ENCODE results near the gene ANKS6. TPM values are rescaled to one million over a fixed set of nuclear protein-coding genes. Genes with fewer than 3 reads are reported as not detected.

The ANKS6 gene
- total and polyA plus RNA-seq, 9 of the 15 experiments (the other 6 are each of a cell fraction or from before 2014, with no cell fraction given): 9.9 to 74.5 (median 36.9) TPM

DNA sequence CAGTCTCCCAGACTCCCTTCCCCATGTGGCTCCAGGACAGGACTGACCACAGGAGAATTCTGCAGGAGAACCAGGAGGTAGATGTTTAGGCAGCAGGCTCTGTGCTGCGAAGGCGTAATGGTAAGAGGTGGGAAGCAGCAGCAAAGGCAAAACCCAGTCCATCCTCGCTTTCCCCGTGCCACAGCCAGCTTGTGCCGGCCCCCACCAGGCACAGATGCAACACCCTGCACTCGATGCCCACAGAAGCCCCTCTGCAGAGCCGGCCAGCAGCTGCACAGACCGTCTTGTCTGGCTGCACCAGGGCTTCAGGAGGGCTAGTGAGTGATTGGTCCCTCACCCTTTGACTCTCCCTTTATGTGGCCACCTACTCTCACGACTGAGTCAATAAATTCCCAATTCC lies 28.0 kb downstream of the ANKS6 start:
- Histone ChIP-seq H3K4me3 (no peak overlapping the region), H3K79me2 (ENCODE audit: control insufficient read depth, insufficient read depth, low read length) (no peaks in the 10 kb centered on the region), H3K9me3 (replicated peaks; ENCODE audit: control insufficient read depth, insufficient read depth, low read depth, low read length) (no peaks in the 10 kb centered on the region), H3K36me3 (ENCODE audit: control insufficient read depth, insufficient read depth, low read length) (peaks cover 70% of the 10 kb centered on the region), H2AFZ (ENCODE audit: low read depth, low read length) (no peak overlapping the region), H3K4me2 (ENCODE audit: insufficient read depth, low read length) (no peak overlapping the region), H3K4me1 (replicated peaks in 1 of 2; ENCODE audit: control insufficient read depth in 2 of 2, insufficient read depth in 2 of 2, low read length in 2 of 2) (no peaks in the 10 kb centered on the region), H4K20me1 (replicated peaks; ENCODE audit: control insufficient read depth, insufficient read depth, low read length) (no peaks in the 10 kb centered on the region), H3K9me1 (ENCODE audit: control insufficient read depth, insufficient read depth, low read length) (peaks cover 2% of the 10 kb centered on the region), H3K27ac (ENCODE audit: extremely low read depth, low read depth, low read length) (no peak overlapping the region), H3K27me3 (ENCODE audit: control insufficient read depth in 2 of 2, insufficient read depth in 2 of 2, low read length in 2 of 2) (no peaks in the 10 kb centered on the region), H3K9ac (ENCODE audit: insufficient read depth in 1 of 2, low read depth in 2 of 2, low read length in 2 of 2) (no peak overlapping the region)
- no peak for TF ChIP-seq FOXK1 (CRISPR knock-in tag; IDR thresholded peaks at IDR 0.05; ENCODE audit: borderline replicate concordance)
- TF ChIP-seq ZSCAN29 (IDR thresholded peaks at IDR 0.05): no peak
- TF ChIP-seq WHSC1 (IDR thresholded peaks at IDR 0.05; ENCODE audit: low read length): no peak
- TF ChIP-seq EZH2 (IDR thresholded peaks at IDR 0.05; ENCODE audit: borderline replicate concordance, low read depth, low read length): no peak
- TF ChIP-seq, protein P1, sequence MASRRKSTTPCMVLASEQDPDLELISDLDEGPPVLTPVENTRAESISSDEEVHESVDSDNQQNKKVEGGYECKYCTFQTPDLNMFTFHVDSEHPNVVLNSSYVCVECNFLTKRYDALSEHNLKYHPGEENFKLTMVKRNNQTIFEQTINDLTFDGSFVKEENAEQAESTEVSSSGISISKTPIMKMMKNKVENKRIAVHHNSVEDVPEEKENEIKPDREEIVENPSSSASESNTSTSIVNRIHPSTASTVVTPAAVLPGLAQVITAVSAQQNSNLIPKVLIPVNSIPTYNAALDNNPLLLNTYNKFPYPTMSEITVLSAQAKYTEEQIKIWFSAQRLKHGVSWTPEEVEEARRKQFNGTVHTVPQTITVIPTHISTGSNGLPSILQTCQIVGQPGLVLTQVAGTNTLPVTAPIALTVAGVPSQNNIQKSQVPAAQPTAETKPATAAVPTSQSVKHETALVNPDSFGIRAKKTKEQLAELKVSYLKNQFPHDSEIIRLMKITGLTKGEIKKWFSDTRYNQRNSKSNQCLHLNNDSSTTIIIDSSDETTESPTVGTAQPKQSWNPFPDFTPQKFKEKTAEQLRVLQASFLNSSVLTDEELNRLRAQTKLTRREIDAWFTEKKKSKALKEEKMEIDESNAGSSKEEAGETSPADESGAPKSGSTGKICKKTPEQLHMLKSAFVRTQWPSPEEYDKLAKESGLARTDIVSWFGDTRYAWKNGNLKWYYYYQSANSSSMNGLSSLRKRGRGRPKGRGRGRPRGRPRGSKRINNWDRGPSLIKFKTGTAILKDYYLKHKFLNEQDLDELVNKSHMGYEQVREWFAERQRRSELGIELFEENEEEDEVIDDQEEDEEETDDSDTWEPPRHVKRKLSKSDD (conservative IDR thresholded peaks at IDR 0.05; ENCODE audit: low read length): no peak
- no peak for TF ChIP-seq FOXA3 (CRISPR knock-in tag; conservative IDR thresholded peaks at IDR 0.05 in 1 of 2, IDR thresholded peaks at IDR 0.05 in 1 of 2)
- TF ChIP-seq HDAC8 (tag; IDR thresholded peaks at IDR 0.05): no peak
- TF ChIP-seq NFYB (IDR thresholded peaks at IDR 0.05; ENCODE audit: extremely low read depth, insufficient read length): no peak
- TF ChIP-seq, protein P2, sequence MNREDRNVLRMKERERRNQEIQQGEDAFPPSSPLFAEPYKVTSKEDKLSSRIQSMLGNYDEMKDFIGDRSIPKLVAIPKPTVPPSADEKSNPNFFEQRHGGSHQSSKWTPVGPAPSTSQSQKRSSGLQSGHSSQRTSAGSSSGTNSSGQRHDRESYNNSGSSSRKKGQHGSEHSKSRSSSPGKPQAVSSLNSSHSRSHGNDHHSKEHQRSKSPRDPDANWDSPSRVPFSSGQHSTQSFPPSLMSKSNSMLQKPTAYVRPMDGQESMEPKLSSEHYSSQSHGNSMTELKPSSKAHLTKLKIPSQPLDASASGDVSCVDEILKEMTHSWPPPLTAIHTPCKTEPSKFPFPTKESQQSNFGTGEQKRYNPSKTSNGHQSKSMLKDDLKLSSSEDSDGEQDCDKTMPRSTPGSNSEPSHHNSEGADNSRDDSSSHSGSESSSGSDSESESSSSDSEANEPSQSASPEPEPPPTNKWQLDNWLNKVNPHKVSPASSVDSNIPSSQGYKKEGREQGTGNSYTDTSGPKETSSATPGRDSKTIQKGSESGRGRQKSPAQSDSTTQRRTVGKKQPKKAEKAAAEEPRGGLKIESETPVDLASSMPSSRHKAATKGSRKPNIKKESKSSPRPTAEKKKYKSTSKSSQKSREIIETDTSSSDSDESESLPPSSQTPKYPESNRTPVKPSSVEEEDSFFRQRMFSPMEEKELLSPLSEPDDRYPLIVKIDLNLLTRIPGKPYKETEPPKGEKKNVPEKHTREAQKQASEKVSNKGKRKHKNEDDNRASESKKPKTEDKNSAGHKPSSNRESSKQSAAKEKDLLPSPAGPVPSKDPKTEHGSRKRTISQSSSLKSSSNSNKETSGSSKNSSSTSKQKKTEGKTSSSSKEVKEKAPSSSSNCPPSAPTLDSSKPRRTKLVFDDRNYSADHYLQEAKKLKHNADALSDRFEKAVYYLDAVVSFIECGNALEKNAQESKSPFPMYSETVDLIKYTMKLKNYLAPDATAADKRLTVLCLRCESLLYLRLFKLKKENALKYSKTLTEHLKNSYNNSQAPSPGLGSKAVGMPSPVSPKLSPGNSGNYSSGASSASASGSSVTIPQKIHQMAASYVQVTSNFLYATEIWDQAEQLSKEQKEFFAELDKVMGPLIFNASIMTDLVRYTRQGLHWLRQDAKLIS (CRISPR knock-in tag; IDR thresholded peaks at IDR 0.05): no peak
- no peak for TF ChIP-seq ZNF24 (IDR thresholded peaks at IDR 0.05)
- no peak for TF ChIP-seq ZFP1 (CRISPR knock-in tag; IDR thresholded peaks at IDR 0.05)
- no TSS peak for BruUV-seq (replicated peaks)
- ATAC-seq (no peak), DNase-seq (ENCODE audit: extremely low read depth in 1 of 4, low spot score in 3 of 4) (no peak), FAIRE-seq (no peak)
- ChIA-PET POLR2A (interaction anchor here (0.7 kb wide), 1 partner anchor 49 kb away, joined by 3 read pairs; no protein-coding TSS in a partner anchor), CTCF (ENCODE audit: low intra/inter-chr PET ratio) (no interaction called here)
- in situ Hi-C loops (cut with MboI) (no loop called here), intact Hi-C loops (cut with micrococcal nuclease) (no loop called here)
- WGBS (ENCODE audit: insufficient coverage, low coverage, missing lambda C conversion rate): 95% methylated on average over 9 of the region's 9 CpGs

All from K562 (cell line).